ENCODE data around the gene KCNIP4. TPM values are rescaled to one million over a fixed set of nuclear protein-coding genes. Genes with fewer than 3 reads are reported as not detected.

KCNIP4 gene
- total and polyA plus RNA-seq, 2 of the 8 experiments (the other 6 are each of a cell fraction or from before 2014, with no cell fraction given) = 0.06 TPM; not detected in 1

- no peak overlapping the region for H3K18ac ChIP-seq (ENCODE audit: extremely low read depth, low read length)
- WGBS, 2 experiments (ENCODE audit: extremely low coverage in 1 of 2, insufficient coverage in 1 of 2, insufficient read length in 1 of 2, insufficient replicate concordance in 2 of 2, low coverage in 1 of 2, low lambda C conversion rate in 2 of 2, missing lambda C conversion rate in 1 of 2) = 94% methylated on average over 2 of the region's 2 CpGs; no CpG with 5 or more reads in 1 of the 2 experiments
- H4K8ac ChIP-seq (ENCODE audit: extremely low read depth, insufficient read depth, low read length) = no peak overlapping the region
- H3K4ac ChIP-seq (replicated peaks; ENCODE audit: insufficient read length, low read depth, low read length) = no peak overlapping the region
- no peak overlapping the region for H2BK20ac ChIP-seq (ENCODE audit: low read length)
- no peaks in the 10 kb centered on the region for H3K79me2 ChIP-seq (ENCODE audit: control insufficient read depth in 1 of 2, insufficient read depth in 2 of 2, low read length in 2 of 2)
- H4K20me1 ChIP-seq (replicated peaks in 1 of 2; ENCODE audit: control insufficient read depth in 1 of 2, insufficient read depth in 2 of 2, low read length in 2 of 2) = no peaks in the 10 kb centered on the region
- H2AK5ac ChIP-seq (ENCODE audit: low read depth, low read length) = no peak overlapping the region
- H2BK15ac ChIP-seq (ENCODE audit: low read length) = no peak overlapping the region
- H3K23ac ChIP-seq (ENCODE audit: insufficient read length) = no peak overlapping the region
- H3K36me3 ChIP-seq (ENCODE audit: control insufficient read depth in 2 of 4, insufficient read depth in 4 of 4, low read length in 3 of 4) = no peaks in the 10 kb centered on the region
- no peak overlapping the region for H3K14ac ChIP-seq (ENCODE audit: insufficient read length)
- FAIRE-seq (no peak), DNase-seq (ENCODE audit: low read depth in 1 of 2, low spot score in 2 of 2) (no peak)
- no peak for TF ChIP-seq TEAD4 (IDR thresholded peaks at IDR 0.05; ENCODE audit: low read depth, low read length)
- TF ChIP-seq SIRT6 (IDR thresholded peaks at IDR 0.05; ENCODE audit: low read length) = no peak
- no peak for TF ChIP-seq ASH2L (IDR thresholded peaks at IDR 0.05; ENCODE audit: low read length)
- TF ChIP-seq MAFK (IDR thresholded peaks at IDR 0.05; ENCODE audit: low read depth, low read length) = no peak
- TF ChIP-seq, protein P1, sequence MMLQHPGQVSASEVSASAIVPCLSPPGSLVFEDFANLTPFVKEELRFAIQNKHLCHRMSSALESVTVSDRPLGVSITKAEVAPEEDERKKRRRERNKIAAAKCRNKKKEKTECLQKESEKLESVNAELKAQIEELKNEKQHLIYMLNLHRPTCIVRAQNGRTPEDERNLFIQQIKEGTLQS (IDR thresholded peaks at IDR 0.05; ENCODE audit: insufficient read depth, low read depth, low read length) = no peak
- no peak for TF ChIP-seq FOSL1 (IDR thresholded peaks at IDR 0.05; ENCODE audit: insufficient read depth, low read depth, low read length)
- TF ChIP-seq GABPA (IDR thresholded peaks at IDR 0.05; ENCODE audit: borderline replicate concordance, insufficient read depth, low read length) = no peak
- no peak overlapping the region for H2AFZ ChIP-seq (ENCODE audit: low read length)
- no peaks in the 10 kb centered on the region for H3K4me1 ChIP-seq (replicated peaks in 1 of 4; ENCODE audit: control insufficient read depth in 3 of 4, insufficient read depth in 4 of 4, low read length in 3 of 4)
- H3K4me2 ChIP-seq (ENCODE audit: insufficient read depth in 1 of 2, low read depth in 2 of 2, low read length in 2 of 2) = no peak overlapping the region
- no peaks in the 10 kb centered on the region for H3K27me3 ChIP-seq (replicated peaks in 1 of 4; ENCODE audit: control insufficient read depth in 3 of 4, extremely low read depth in 1 of 4, insufficient read depth in 3 of 4, low read length in 3 of 4)
- POLR2A ChIA-PET (ENCODE audit: partially characterized antibody) = no interaction called here
- no peak overlapping the region for H3K9ac ChIP-seq (replicated peaks in 1 of 4; ENCODE audit: extremely low read depth in 1 of 4, low read depth in 3 of 4, low read length in 3 of 4)
- no peak overlapping the region for H3K27ac ChIP-seq (ENCODE audit: low read depth, low read length)
- no peak overlapping the region for H3K56ac ChIP-seq (replicated peaks; ENCODE audit: insufficient read length, low read depth, low read length)
- no peak overlapping the region for H2BK120ac ChIP-seq (replicated peaks; ENCODE audit: low read depth, low read length)
- no peak overlapping the region for H2BK12ac ChIP-seq (ENCODE audit: low read depth, low read length)
- no peaks in the 10 kb centered on the region for H3K9me3 ChIP-seq (ENCODE audit: insufficient read depth in 2 of 2, low read depth in 1 of 2, low read length in 1 of 2)
- no peak overlapping the region for H2BK5ac ChIP-seq (ENCODE audit: low read depth, low read length)
- no peak overlapping the region for H4K5ac ChIP-seq (ENCODE audit: insufficient read length, low read depth, low read length)
- no peaks in the 10 kb centered on the region for H3K23me2 ChIP-seq (ENCODE audit: low read depth, low read length)
- H3K79me1 ChIP-seq (ENCODE audit: low read depth, low read length) = no peaks in the 10 kb centered on the region
- CTCF ChIA-PET (ENCODE audit: partially characterized antibody) = no interaction called here
- H3K4me3 ChIP-seq (ENCODE audit: extremely low read depth in 1 of 4, insufficient read depth in 2 of 4, low read depth in 3 of 4, low read length in 4 of 4) = no peak overlapping the region
- no peak overlapping the region for H4K91ac ChIP-seq (replicated peaks; ENCODE audit: insufficient read length, low read length)
Measured at GRCh38 chr4:21885241-21885640, 63.3 kb downstream of the KCNIP4 start.

All from H1 (cell line).